NK-92 treated with Interleukin-12 subunit alpha and Interleukin-12 subunit beta, amount 100 ng/mL, for 24 hours (cell line): ENCODE measurements around the gene GPC3.
"Not testable (repeated sequence)": the region's sequence is repeated elsewhere in the genome, so short reads cannot be mapped to it uniquely, and the experiment has no call there.

Experiments used
- DNase-seq: peaks from one replicate; lab custom pipeline; 2025; lab: John Stamatoyannopoulos, UW

The GPC3 gene

DNA sequence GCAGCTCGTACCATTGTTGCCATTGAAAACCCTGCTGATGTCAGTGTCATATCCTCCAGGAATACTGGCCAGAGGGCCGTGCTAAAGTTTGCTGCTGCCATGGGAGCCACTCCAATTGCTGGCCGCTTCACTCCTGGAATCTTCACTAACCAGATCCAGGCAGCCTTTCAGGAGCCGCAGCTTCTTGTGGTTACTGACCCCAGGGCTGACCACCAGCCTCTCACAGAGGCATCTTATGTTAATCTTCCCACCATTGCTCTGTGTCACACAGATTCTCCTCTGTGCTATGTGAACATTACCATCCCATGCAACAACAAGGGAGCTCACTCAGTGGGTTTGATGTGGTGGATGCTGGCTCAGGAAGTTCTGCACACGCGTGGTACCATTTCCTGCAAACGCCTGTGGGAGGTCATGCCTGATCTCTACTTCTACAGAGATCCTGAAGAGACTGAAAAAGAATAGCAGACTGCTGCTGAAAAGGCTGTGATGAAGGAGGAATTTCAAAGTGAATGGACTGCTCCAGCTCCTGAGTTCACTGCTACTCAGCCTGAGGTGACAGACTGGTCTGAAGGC is 222.3 kb downstream of the GPC3 start:
- DNase-seq, result not testable (repeated sequence)

GRCh38 chrX:133754657-133755056 is 230.7 kb downstream of the GPC3 start:
- DNase-seq, result no peak

DNA sequence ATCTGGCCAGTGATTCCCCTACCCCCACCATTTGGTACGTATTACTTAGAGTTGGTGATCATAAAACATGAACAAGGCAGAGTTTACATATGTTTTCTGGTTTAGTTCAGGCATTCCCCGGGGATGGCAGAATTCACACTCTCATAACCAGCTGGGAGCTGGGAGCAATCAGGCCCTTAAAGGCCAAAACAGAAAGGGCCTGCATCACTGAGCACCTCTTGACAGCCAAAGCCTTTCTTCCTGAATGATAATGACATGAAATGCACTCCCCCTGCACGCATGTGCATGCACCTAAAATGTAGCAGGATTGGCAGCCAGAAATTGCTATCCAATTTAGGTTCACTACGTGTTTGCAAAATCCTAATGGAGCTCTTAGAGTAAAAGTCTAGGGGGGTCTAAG is 235.4 kb downstream of the GPC3 start:
- DNase-seq, result no peak

DNA sequence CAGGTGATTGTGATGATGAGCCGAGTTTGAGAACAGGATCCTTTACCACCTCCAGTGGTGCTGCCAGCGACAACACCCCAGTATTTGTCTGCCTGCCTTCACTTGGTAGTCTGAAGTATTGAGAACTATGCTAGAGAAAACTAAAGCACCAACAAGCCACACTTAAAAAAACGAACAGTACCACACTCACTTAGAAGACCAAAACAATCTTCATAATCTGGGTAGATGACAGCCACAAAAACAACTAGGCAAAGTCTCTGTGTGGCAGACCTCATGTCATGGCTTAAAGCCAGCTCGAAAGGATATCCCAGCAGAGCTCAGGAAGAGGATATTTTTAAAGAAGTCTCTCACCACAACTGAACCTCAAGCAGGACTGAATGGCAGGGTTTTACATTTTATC is 236.0 kb downstream of the GPC3 start:
- DNase-seq, result no peak

DNA sequence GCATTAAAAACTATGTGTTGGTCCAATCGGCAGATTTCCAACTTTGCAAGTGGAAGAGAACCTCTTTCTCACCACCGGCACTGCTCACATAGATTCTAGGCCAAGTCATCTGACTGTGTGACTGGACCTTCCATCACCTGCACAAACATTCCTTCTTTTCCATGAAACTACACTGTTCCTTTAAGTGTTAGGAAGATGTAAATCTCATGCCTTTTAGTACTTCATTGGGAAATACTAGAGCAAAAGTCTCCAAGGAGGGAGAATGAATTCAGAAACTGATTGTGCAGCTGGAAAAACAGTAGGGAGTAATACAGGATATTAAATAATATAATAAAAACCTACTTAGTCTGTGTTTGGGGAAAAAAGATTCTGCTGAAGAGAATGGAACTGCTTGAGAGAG is 238.2 kb downstream of the GPC3 start:
- no peak for DNase-seq

GRCh38 chrX:133746593-133746992 is 238.8 kb downstream of the GPC3 start:
- no peak for DNase-seq

DNA sequence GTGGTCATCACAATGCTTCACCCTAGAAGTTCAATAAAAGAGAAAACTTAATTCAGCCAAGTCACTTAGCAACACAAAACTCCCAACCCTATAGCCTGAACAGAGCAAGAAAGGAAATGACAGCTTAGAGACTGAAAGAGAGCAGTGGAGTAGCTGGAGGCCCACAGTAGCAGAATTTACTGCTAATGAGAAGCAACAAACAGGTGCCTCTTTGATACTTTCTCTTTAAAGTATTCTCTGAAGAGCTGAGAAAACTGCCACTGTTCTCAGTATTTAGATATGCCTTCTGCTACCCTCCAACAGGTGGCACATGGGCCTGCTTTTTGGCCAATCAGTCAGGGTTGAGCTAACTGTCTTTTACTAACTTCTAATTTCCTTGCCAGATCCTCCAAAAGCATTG is 240.0 kb downstream of the GPC3 start:
- no peak for DNase-seq

DNA sequence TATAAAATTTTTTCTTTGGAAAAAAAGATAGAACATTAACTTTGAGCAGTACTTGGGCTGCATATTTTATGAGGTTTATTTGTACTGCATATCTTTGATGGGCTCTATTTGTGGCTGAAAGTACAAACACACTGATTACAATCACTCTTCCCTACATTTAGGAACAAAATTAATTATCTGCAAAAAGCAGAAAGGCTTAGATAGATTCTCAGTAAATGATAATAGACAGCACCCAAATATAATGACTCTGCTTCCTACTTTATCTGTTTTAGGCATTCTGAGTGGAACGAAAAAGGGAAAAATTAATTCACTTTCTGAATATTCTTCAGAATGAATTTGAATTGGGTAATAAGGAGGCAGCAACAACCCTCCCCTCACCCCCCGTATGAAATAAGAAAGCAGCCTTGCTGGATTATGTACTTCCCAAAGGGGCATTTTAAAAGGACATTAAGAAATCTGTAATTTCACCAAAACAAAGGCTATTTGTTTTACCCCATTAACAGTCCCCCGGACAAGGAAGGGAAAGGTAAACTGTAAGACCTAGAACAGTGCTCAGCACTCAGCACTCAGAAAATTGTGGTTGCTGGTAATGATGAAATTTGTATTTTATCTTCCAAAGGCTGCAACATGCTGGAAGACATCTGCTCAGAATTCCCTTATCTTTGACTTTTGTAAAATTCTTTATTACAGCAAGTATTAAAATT is 242.6 kb downstream of the GPC3 start:
- DNase-seq, result no peak

DNA sequence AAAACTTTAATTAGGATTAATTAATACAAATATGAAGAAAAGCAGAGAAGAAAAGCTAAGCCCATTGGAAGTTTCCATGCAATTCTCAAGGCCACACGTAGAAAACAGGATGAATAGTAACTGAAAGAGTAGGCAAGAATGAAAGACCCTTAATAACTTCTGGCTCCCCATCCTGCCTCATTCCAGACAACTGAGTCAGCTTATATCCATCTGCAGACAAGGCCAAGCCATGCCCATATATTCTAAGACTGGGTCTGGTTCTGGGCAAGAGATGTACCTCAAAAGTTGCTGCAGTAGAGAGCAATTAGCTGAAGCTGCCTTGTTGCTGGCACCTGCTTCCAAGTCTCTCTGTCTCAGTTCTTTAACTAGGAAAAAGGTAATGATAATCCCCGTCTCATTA is 244.1 kb downstream of the GPC3 start:
- no peak for DNase-seq

DNA sequence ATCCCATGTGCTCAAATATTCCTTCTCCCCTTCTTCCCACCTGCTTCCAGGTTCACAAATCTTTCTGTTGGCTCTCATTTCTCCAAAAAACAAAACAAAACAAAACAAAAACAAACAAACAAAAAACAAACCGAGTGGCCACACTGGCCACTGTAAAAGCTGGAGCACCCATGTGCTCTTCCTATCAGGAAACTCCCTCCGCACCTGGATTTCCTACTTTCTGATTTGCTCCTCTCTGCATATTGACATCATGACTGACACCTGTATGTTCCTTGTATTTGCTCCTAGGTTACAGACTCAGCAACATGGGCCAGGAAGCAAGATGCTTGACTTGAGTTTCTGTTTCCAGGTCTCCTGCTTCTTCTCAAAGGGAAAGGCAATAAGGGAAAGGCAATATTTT is 258.8 kb downstream of the GPC3 start:
- no peak for DNase-seq

DNA sequence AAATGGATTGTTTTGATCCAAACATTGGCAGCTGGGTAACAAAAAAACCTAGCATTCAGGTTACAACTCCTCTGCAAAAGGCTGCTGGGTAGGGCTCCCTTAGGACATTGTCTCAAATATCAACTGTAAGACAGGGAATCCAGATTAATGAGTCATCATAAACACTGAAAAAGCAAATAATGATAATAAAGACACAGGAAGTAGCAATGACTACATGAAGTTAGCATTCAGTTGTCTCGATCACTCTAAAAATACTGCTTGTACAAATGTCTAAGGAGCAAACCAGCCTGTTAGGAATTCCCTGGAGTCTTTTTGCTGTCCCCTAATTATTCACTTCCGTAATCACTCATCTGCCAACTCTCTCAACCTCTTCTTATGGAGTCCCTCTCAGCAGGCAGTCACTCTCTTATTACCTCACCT is 259.2 kb downstream of the GPC3 start:
- DNase-seq, result no peak

- DNase-seq, result no peak
Observed at GRCh38 chrX:133723930-133724329, 261.5 kb downstream of the GPC3 start.

- DNase-seq, result no peak
Observed at GRCh38 chrX:133722756-133723155, 262.6 kb downstream of the GPC3 start.

GRCh38 chrX:133720269-133720668 is 265.1 kb downstream of the GPC3 start:
- DNase-seq, result not testable (repeated sequence)

DNA sequence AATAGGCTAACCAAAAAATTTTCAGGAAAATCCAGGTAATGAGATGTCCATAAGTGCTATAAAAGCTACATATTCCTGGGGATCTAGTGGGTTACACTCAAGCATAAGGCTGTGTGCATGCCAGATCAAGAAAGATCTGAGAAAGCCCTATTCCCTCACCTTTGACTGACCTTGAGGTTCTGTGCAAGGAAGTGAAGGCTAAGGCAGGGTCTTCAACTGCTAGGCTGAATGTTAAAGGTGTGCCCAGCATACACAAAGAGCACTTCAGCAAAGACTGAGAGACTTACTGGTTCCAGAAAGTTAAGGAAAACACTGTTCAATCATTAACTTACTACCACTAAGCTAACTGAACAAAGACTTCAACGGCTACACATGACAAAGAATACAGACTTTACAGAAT is 269.7 kb downstream of the GPC3 start:
- no peak for DNase-seq

DNA sequence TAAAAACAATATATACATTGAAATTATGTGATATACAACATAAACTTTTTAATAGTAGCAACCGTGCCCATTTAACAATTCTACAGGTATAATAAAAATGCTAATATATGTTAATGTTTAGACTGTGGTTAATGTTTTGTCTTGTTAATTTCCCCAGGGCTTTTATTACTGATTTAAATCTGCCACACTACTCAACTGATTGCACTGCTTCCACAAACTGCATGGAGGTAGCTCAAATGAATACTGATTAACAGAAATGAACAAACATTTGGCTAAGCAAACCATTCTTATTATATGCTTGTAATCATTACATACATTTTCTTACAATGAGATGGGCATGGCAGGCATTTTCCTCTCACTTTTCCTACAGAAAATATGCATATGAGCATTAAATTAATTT is 275.9 kb downstream of the GPC3 start:
- DNase-seq, result no peak

DNA sequence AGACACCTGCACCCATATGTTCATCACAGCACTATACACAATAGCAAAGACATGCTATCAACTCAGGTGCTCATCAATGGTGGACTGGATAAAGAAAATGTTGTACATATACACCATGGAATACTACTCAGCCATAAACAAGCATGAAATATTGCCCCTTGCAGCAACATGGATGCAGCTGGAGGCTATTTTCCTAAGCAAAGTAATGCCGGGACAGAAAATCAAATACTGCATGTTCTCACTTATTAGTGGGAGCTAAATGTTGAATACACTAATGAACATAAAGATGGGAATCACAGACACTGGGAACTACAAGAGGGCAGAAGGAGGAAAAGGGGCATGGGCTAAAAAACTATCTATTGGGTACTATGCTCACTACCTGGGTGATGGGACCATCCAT is 278.5 kb downstream of the GPC3 start:
- DNase-seq, result no peak

GRCh38 chrX:133702230-133702629 is 283.2 kb downstream of the GPC3 start:
- no peak for DNase-seq

DNA sequence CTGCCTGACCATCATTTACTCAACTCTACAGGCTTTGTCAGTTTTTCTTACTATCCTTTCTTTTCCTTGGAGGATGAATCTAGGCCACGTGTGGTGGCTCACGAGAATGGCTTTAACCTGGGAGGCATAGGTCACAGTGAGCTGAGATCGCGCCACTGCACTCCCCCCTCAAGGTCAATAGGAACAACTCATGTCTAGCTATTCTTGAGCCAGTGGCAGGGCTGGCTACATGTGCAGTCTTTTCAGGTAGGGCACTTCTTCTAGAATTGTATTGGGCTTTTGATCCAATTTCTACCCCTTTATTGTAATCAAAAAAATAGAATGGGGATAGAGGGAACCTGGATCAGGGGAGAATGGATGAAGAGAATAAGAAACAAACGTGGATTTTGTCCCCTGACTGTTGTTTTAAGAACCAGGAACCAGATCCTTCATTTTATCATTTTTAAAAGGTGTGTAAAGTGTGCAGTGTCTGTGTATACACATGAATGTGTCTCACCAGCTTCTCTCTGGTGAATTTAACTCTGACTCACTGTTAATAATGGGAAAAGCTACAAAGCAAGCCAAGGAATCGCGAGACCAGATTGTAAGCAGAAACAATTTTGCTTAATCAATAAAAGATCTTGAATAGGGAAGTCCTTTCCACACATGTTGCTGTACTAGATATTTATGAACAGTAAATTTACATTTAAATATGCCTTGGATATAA is 286.2 kb downstream of the GPC3 start:
- no peak for DNase-seq

DNA sequence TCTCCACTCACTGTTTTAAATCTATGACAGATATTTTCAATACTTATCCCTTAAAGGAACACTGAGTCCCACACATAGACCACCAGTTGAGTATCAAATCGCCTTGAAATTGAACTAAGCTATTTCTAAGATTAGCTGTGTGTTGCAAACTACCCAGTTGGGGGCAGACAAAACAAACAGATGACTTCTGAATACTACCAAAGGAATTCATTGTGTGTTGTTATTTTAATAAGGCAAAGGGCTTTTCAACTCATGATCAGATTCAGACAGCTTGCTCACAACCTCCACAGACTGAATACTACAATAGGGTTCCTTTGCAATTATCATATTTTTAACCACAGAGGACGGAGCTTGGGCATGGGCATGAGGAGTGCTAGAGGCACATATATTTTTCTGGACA is 287.1 kb downstream of the GPC3 start:
- no peak for DNase-seq

- DNase-seq, result no peak
Observed at GRCh38 chrX:133697656-133698055, 287.7 kb downstream of the GPC3 start.

- DNase-seq, result no peak
Observed at GRCh38 chrX:133689997-133690599, 295.3 kb downstream of the GPC3 start.

DNA sequence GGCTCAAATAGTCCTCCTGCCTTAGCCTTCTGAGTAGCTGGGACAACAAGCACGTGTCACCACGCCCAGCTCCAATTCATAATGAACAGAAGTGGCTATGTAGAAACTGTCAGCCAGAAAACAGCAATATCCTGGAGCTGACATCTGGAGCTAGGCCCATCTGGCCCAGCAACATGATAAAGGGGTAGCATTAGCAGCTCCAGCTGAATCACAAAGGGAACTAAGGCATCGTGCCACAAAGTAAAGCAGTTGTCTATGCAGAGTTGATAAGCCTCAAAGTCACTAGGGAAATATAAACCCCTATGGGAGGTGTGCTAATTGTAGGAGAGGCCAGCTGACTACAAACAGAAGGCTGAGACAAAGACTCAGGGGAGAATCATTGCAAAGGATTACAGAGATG is 299.6 kb downstream of the GPC3 start:
- no peak for DNase-seq
